ENCODE results near the gene ST3GAL4.
A peak's percentile ranks its signal among the peaks of the same experiment; 100 is the strongest.

ST3GAL4 gene

DNA sequence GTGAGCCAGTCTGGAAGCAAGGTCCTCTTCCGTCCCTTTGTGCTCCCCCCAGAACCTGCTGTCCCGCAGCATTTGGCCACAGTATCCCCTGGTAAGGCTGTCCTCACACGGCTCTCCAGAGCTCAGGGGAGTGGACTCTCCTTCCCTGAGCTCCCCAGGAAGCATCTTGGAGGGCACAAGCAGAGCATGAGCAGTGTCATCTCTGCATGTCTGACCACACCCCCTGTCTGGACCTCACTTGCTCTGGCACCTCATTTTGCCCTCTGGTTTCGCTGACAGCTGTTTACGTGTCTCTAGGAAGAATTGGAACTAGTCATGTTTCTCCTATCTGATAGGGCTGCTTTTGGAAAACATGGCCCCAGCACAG lies 36.1 kb upstream of the ST3GAL4 start:
- H3K27me3 Mint-ChIP-seq, result no peaks in the 10 kb centered on the region
- H3K36me3 Mint-ChIP-seq (ENCODE audit: low read depth), result peaks cover 46% of the 10 kb centered on the region
- peaks cover 34% of the 10 kb centered on the region for H3K4me1 Mint-ChIP-seq (ENCODE audit: low read depth)
- H3K9me3 Mint-ChIP-seq, result peaks cover 3% of the 10 kb centered on the region
- DNase-seq, result no peak
- H3K27ac Mint-ChIP-seq, result peak overlapping the region; percentile 91
- H3K4me3 Mint-ChIP-seq, result no peak overlapping the region

DNA sequence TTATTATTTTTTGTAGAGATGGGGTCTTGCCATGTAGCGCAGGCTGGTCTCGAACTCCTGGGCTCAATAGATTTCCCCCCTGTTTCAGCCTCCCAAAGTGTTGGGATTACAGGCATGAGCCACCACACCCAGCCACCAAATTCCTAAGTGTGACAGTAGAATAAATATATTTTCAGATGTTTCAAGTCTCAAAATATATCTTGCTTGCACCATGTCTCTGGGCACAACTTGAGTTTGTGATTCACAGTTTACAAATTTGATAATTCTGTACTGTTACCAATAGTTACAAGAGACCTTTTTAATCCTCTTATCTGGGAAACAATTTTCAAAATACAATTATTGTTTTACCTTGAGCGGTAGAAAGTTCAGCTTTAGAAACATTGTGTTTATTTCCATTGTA lies 32.5 kb upstream of the ST3GAL4 start:
- peaks cover 19% of the 10 kb centered on the region for H3K4me1 Mint-ChIP-seq (ENCODE audit: low read depth)
- H3K36me3 Mint-ChIP-seq (ENCODE audit: low read depth), result peaks cover 39% of the 10 kb centered on the region
- no peak overlapping the region for H3K4me3 Mint-ChIP-seq

DNA sequence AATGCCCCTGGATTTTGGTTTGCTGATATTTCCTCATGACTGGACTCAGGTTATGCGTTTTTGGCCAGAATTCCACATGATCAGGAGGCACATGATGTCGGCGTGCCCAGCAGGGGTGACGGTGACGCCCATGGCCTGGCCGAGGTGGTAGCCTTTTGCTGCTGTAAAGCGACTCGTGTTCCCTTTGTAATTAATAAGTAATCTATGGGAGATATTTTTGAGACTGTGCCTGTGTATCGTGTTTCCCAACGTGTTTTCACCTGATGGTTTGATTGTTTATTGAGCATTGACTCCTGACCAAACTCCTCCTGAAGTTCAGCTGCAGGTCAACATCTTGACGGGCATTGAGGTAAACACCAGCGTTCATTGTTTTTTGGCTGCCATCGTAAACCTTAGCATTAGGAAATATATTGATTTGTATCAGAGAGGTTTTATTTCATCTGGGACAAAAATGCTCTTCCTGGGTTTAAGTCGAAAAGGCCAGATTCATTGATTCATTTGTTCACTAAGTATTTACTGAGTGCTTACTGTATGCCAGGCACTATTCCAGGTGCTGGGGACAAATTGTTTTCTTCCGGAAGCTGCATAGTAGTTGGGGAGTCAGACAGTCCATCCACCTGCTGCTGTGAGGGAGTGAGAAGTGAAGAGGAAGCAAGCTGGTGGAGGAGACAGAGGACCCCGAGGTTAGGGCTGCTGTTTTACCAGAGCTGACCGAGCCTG lies 28.0 kb upstream of the ST3GAL4 start:
- H3K9me3 Mint-ChIP-seq, result no peaks in the 10 kb centered on the region
- H3K36me3 Mint-ChIP-seq (ENCODE audit: low read depth), result peaks cover 49% of the 10 kb centered on the region
- H3K27ac Mint-ChIP-seq, result no peak overlapping the region
- no peak overlapping the region for H3K4me3 Mint-ChIP-seq
- no peaks in the 10 kb centered on the region for H3K27me3 Mint-ChIP-seq
- DNase-seq, result no peak
- H3K4me1 Mint-ChIP-seq (ENCODE audit: low read depth), result peaks cover 25% of the 10 kb centered on the region

More for the DNA sequence above, 32.5 kb upstream of the ST3GAL4 start:
- no peaks in the 10 kb centered on the region for H3K27me3 Mint-ChIP-seq
- no peaks in the 10 kb centered on the region for H3K9me3 Mint-ChIP-seq
- no peak for DNase-seq
- H3K27ac Mint-ChIP-seq, result no peak overlapping the region

DNA sequence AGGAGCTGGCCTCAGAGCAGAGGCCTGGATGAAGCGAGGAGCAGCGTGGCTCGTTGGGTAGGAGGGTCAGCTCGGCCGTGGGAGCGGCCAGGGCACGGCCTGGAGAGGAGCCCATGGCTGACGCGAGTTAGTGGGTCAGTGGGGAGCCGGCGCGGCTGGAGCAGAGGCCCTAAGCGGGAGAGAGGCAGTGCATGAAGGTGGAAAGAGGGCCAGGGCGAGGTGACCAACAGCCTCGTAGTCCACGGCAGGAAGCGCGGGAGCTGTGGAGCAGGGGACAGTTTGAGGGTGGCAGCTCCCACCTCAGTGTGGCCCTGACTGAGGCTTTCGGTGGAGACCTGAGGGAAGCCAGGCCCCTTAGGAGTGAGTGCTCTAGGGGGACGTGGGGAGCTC lies 27.5 kb upstream of the ST3GAL4 start:
- H3K4me3 Mint-ChIP-seq, result no peak overlapping the region
- H3K27ac Mint-ChIP-seq, result no peak overlapping the region
- no peaks in the 10 kb centered on the region for H3K27me3 Mint-ChIP-seq
- H3K4me1 Mint-ChIP-seq (ENCODE audit: low read depth), result peaks cover 28% of the 10 kb centered on the region
- H3K9me3 Mint-ChIP-seq, result no peaks in the 10 kb centered on the region
- peaks cover 52% of the 10 kb centered on the region for H3K36me3 Mint-ChIP-seq (ENCODE audit: low read depth)
- DNase-seq, result no peak

GRCh38 chr11:126328444-126328843 lies 27.0 kb upstream of the ST3GAL4 start:
- Mint-ChIP-seq H3K9me3 (no peaks in the 10 kb centered on the region), H3K36me3 (ENCODE audit: low read depth) (peaks cover 52% of the 10 kb centered on the region), H3K4me3 (no peak overlapping the region), H3K4me1 (ENCODE audit: low read depth) (peaks cover 28% of the 10 kb centered on the region), H3K27ac (no peak overlapping the region), H3K27me3 (no peaks in the 10 kb centered on the region)
- no peak for DNase-seq

DNA sequence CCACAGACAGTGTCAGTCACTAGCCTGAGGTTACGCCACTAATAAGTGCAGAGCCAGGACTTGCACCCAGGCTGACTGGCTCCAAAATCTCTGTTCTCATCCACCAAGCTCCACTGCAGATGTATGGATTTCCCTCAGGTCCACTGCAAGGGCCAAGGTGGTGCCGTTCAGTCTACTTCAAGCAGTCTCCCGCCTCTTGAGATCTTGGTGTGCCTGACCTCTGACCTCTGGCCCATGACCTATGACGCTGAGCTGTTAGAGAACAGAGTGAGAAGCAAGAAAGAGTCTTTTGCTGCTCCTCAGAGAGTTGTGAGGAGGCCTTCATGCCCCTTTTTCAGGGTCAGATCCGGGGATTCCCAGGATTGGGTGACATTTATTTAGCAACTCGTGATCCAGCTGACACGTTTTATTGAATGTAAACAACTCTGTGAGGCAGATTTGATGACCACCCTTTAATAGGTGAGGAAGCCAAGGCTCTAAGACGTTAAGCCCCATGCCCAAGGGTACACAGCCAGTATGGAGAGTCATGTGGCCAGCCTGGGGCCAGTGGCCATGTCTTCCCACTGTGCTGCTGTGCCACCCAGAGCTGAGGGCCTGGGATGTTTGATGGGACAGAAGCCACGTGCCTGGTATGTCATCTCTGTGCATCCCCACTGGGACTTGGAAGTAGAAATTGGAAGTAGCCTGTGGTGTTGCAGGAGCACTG lies 26.4 kb upstream of the ST3GAL4 start:
- peaks cover 28% of the 10 kb centered on the region for H3K4me1 Mint-ChIP-seq (ENCODE audit: low read depth)
- H3K27me3 Mint-ChIP-seq, result no peaks in the 10 kb centered on the region
- no peak for DNase-seq
- no peak overlapping the region for H3K4me3 Mint-ChIP-seq
- no peak overlapping the region for H3K27ac Mint-ChIP-seq
- peaks cover 58% of the 10 kb centered on the region for H3K36me3 Mint-ChIP-seq (ENCODE audit: low read depth)
- H3K9me3 Mint-ChIP-seq, result no peaks in the 10 kb centered on the region

GRCh38 chr11:126329644-126330211 lies 25.8 kb upstream of the ST3GAL4 start:
- no peak for DNase-seq
- Mint-ChIP-seq H3K27ac (peak overlapping the region; percentile 81), H3K4me1 (ENCODE audit: low read depth) (peaks cover 28% of the 10 kb centered on the region), H3K36me3 (ENCODE audit: low read depth) (peaks cover 54% of the 10 kb centered on the region), H3K9me3 (no peaks in the 10 kb centered on the region), H3K27me3 (no peaks in the 10 kb centered on the region), H3K4me3 (no peak overlapping the region)

GRCh38 chr11:126331286-126331685 lies 24.2 kb upstream of the ST3GAL4 start:
- Mint-ChIP-seq H3K4me3 (no peak overlapping the region), H3K27ac (no peak overlapping the region), H3K36me3 (ENCODE audit: low read depth) (peaks cover 60% of the 10 kb centered on the region), H3K4me1 (ENCODE audit: low read depth) (peaks cover 32% of the 10 kb centered on the region), H3K9me3 (no peaks in the 10 kb centered on the region), H3K27me3 (no peaks in the 10 kb centered on the region)
- no peak for DNase-seq

DNA sequence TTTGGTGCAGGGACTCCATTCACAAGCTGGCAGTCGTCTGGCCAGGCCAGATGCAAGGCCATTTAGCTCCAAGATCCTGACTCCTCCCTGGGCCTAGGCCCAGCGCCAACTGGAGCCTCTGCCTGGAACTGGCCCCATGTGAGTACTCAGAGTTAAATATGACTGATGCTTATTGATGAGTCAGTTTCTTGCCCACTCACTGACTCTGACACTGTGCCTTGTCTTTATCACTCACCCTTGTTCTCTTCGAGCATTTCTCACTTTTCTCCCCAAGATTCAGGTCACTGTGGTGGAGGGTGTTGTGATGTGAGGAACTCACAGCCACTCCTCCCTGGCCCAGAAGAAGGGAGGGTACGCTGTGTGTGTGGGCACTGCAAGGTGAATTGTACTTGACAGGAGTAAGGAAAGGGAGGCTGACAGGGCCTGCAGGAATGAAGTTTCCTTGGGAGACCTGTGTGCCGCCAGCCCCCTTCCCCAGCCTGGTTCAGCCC lies 23.2 kb upstream of the ST3GAL4 start:
- H3K36me3 Mint-ChIP-seq (ENCODE audit: low read depth), result peaks cover 63% of the 10 kb centered on the region
- H3K9me3 Mint-ChIP-seq, result no peaks in the 10 kb centered on the region
- no peak for DNase-seq
- H3K27me3 Mint-ChIP-seq, result no peaks in the 10 kb centered on the region
- H3K27ac Mint-ChIP-seq, result peak overlapping the region; percentile 63
- H3K4me3 Mint-ChIP-seq, result no peak overlapping the region
- H3K4me1 Mint-ChIP-seq (ENCODE audit: low read depth), result peaks cover 32% of the 10 kb centered on the region

DNA sequence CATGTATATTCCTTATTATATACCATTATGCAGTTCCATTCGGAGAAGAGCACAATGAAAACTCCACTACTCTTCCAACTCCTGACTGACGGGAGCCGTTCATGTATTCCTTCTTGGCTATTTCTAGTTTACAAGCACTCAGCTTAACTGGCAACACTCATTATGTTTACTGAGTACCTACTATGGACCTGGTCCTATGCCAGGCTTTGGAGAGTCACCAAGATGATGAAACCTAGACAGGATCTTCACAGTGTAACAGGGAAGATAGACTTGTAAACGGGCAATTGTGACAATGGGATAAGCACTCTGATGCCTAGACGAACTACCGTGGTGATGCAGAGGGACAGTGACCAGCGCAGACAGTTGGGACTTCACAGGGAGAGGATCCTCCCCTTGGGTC lies 22.3 kb upstream of the ST3GAL4 start:
- Mint-ChIP-seq H3K4me3 (no peak overlapping the region), H3K4me1 (ENCODE audit: low read depth) (peaks cover 31% of the 10 kb centered on the region), H3K27ac (no peak overlapping the region), H3K9me3 (no peaks in the 10 kb centered on the region), H3K36me3 (ENCODE audit: low read depth) (peaks cover 62% of the 10 kb centered on the region), H3K27me3 (no peaks in the 10 kb centered on the region)
- DNase-seq, result no peak

GRCh38 chr11:126334659-126335462 lies 20.6 kb upstream of the ST3GAL4 start:
- Mint-ChIP-seq H3K4me1 (ENCODE audit: low read depth) (peaks cover 19% of the 10 kb centered on the region), H3K4me3 (no peak overlapping the region), H3K9me3 (no peaks in the 10 kb centered on the region), H3K27ac (no peak overlapping the region), H3K36me3 (ENCODE audit: low read depth) (peaks cover 70% of the 10 kb centered on the region), H3K27me3 (no peaks in the 10 kb centered on the region)
- no peak for DNase-seq

DNA sequence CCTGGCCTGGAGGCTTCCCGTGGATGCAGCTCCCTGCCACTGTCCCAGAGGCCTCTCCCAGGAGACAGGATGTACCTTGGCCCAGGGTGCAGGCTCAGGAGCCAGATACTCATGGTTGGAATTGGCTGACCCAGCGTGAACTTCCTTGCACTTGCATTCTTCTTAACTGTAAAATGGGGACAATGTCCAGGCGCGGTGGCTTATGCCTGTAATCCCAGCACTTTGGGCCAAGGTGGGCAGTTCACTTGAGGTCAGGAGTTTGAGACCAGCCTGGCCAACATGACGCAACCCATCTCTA lies 20.1 kb upstream of the ST3GAL4 start:
- Mint-ChIP-seq H3K4me3 (no peak overlapping the region), H3K27me3 (no peaks in the 10 kb centered on the region), H3K36me3 (ENCODE audit: low read depth) (peaks cover 70% of the 10 kb centered on the region), H3K4me1 (ENCODE audit: low read depth) (peaks cover 17% of the 10 kb centered on the region), H3K27ac (no peak overlapping the region), H3K9me3 (no peaks in the 10 kb centered on the region)
- no peak for DNase-seq

GRCh38 chr11:126336138-126336541 lies 19.3 kb upstream of the ST3GAL4 start:
- Mint-ChIP-seq H3K4me1 (ENCODE audit: low read depth) (peaks cover 18% of the 10 kb centered on the region), H3K27me3 (no peaks in the 10 kb centered on the region), H3K9me3 (no peaks in the 10 kb centered on the region), H3K27ac (peak overlapping the region; percentile 20), H3K36me3 (ENCODE audit: low read depth) (peaks cover 75% of the 10 kb centered on the region), H3K4me3 (no peak overlapping the region)
- no peak for DNase-seq

DNA sequence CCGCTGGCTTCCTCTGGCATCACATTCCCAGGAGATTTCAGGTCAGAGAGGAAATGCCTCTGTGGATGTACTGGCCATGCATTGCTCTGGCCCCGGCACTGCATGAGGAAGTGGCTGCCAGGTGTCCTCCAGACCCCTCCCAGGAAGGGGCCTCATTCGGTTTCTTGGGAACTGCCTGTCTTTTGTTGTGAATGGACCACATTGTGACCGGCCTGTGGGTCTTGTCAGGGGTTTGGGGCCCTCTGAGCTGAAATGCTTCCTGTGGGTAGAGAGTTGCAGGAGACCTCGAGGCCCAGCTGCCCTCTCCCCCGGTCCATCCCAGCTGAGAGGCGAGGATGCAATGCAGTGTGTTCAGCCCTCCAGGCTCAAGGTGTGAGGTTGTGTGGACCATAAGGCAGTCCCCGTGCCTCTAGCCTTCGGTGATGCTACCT lies 18.8 kb upstream of the ST3GAL4 start:
- Mint-ChIP-seq H3K4me3 (no peak overlapping the region), H3K36me3 (ENCODE audit: low read depth) (peaks cover 75% of the 10 kb centered on the region), H3K27me3 (no peaks in the 10 kb centered on the region), H3K9me3 (no peaks in the 10 kb centered on the region), H3K27ac (peak overlapping the region; percentile 39), H3K4me1 (ENCODE audit: low read depth) (peaks cover 20% of the 10 kb centered on the region)
- DNase-seq, result no peak

All from activated T-cell treated with anti-CD3 and anti-CD28 coated beads, Interleukin-2, amount 50 U/mL, for 24 hours (primary cell).